GM12864 (cell line): Measurements from ENCODE around the gene GRM7.

Experiments
- DNase-seq: peaks from one replicate; pipeline ENCODE4 v3.0.0-alpha.2; 2011; ENCODE audit warnings: low read depth
- H3K4me3 ChIP-seq: 2 replicates; pipeline ENCODE4 v1.5.1; 2011; ENCODE audit warnings: mild to moderate bottlenecking, low read depth, low read length, control low read depth
- CTCF ChIP-seq: IDR thresholded peaks from 2 replicates; pipeline ENCODE4 v1.5.1; 2011; ENCODE audit warnings: low read depth, mild to moderate bottlenecking, moderate library complexity, low read length, control low read depth, inconsistent platforms; ENCODE audit errors: missing control alignments

GRM7 gene

GRCh38 chr3:7242303-7242635 lies 381.4 kb downstream of the GRM7 start:
- no peak for DNase-seq
- TF ChIP-seq CTCF = no peak
- H3K4me3 ChIP-seq = no peak overlapping the region

GRCh38 chr3:7249493-7250076 lies 388.7 kb downstream of the GRM7 start:
- TF ChIP-seq CTCF = no peak
- no peak for DNase-seq
- H3K4me3 ChIP-seq = no peak overlapping the region

GRCh38 chr3:7254251-7254650 lies 393.3 kb downstream of the GRM7 start:
- no peak for DNase-seq
- TF ChIP-seq CTCF = no peak
- H3K4me3 ChIP-seq = no peak overlapping the region

- DNase-seq = no peak
- TF ChIP-seq CTCF = no peak
- no peak overlapping the region for H3K4me3 ChIP-seq
Measured at GRCh38 chr3:7260975-7261374, 400.1 kb downstream of the GRM7 start.

GRCh38 chr3:7263347-7264195 lies 402.7 kb downstream of the GRM7 start:
- no peak for TF ChIP-seq CTCF
- no peak overlapping the region for H3K4me3 ChIP-seq
- no peak for DNase-seq

GRCh38 chr3:7264196-7264526 lies 403.2 kb downstream of the GRM7 start:
- no peak for TF ChIP-seq CTCF
- H3K4me3 ChIP-seq = no peak overlapping the region
- DNase-seq = no peak

GRCh38 chr3:7265736-7266135 lies 404.8 kb downstream of the GRM7 start:
- no peak for TF ChIP-seq CTCF
- no peak overlapping the region for H3K4me3 ChIP-seq
- DNase-seq = no peak
